ENCODE measurements around the gene ATPAF1.

GRCh38 chr1:46617833-46618232 lies 50.3 kb downstream of the ATPAF1 start:
- TF ChIP-seq CTCF (conservative IDR thresholded peaks at IDR 0.05) (no peak), EZH2 (IDR thresholded peaks at IDR 0.05; ENCODE audit: low read depth) (no peak)
